ENCODE results near the gene FBXW11. TPM values are rescaled to one million over a fixed set of nuclear protein-coding genes. Genes with fewer than 3 reads are reported as not detected.
"Not testable (repeated sequence)": the region's sequence is repeated elsewhere in the genome, so short reads cannot be mapped to it uniquely, and the experiment has no call there.

The FBXW11 gene
- polyA plus RNA-seq, 1 donor (not counting 4 experiments of a cell fraction or from before 2014, with no cell fraction given): 48.4 TPM

DNA sequence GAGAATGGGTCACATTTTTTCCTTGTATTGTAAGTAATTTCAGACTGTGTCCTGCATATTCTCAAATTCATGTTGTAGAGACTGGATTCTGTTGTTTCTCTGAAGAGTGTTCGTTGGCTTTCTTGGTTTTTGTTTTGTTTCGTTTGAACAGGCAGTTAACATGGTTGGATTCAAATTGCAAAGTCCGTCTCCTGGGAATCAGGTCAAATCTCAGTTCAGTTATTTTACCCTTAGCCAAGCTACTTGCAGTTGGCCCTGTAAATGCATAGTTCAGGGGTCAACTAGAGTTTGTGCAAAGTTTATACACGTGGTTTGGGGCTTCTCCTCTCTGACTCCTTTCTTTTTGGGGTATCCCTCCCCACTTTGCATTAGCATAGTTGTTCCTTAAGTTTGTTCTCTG lies 21.7 kb upstream of the FBXW11 start:
- no peaks in the 10 kb centered on the region for H3K27me3 ChIP-seq (ENCODE audit: control insufficient read depth, extremely low read depth, insufficient read depth, low read length)
- no peak for FAIRE-seq
- peaks cover 1% of the 10 kb centered on the region for H3K9me3 ChIP-seq (ENCODE audit: control insufficient read depth, low read depth, low read length)
- H3K9me1 ChIP-seq (ENCODE audit: control insufficient read depth, extremely low read depth, insufficient read depth, low read length): no peaks in the 10 kb centered on the region
- no peak for DNase-seq (ENCODE audit: low read depth, low spot score)
- H4K20me1 ChIP-seq (ENCODE audit: control insufficient read depth, extremely low read depth, insufficient read depth, low read length): no peaks in the 10 kb centered on the region
- no peaks in the 10 kb centered on the region for H3K4me1 ChIP-seq (ENCODE audit: control insufficient read depth, extremely low read depth, insufficient read depth, low read length)
- no peak overlapping the region for H3K9ac ChIP-seq (ENCODE audit: control insufficient read depth, extremely low read depth, insufficient read depth, low read length)
- H3K36me3 ChIP-seq (ENCODE audit: control insufficient read depth in 2 of 2, extremely low read depth in 1 of 2, insufficient read depth in 2 of 2, low read length in 2 of 2): no peaks in the 10 kb centered on the region
- no peak overlapping the region for H3K4me3 ChIP-seq (ENCODE audit: control insufficient read depth in 2 of 3, extremely low read depth in 1 of 3, insufficient read depth in 2 of 3, low read depth in 1 of 3, low read length in 3 of 3)
- H3K27ac ChIP-seq (ENCODE audit: control insufficient read depth, insufficient read depth, low read length): no peak overlapping the region
- dilution Hi-C loops (cut with MboI; ENCODE audit: extremely low pct_ligation_motif_present, low sequenced_read_pairs): no loop called here
- H3K79me2 ChIP-seq (ENCODE audit: control insufficient read depth, insufficient read depth, low read length): no peaks in the 10 kb centered on the region
- H3K4me2 ChIP-seq (ENCODE audit: control insufficient read depth, extremely low read depth, insufficient read depth, low read depth, low read length): no peak overlapping the region
- H2AFZ ChIP-seq (ENCODE audit: control insufficient read depth, low read length): no peak overlapping the region
- TF ChIP-seq, protein P1, sequence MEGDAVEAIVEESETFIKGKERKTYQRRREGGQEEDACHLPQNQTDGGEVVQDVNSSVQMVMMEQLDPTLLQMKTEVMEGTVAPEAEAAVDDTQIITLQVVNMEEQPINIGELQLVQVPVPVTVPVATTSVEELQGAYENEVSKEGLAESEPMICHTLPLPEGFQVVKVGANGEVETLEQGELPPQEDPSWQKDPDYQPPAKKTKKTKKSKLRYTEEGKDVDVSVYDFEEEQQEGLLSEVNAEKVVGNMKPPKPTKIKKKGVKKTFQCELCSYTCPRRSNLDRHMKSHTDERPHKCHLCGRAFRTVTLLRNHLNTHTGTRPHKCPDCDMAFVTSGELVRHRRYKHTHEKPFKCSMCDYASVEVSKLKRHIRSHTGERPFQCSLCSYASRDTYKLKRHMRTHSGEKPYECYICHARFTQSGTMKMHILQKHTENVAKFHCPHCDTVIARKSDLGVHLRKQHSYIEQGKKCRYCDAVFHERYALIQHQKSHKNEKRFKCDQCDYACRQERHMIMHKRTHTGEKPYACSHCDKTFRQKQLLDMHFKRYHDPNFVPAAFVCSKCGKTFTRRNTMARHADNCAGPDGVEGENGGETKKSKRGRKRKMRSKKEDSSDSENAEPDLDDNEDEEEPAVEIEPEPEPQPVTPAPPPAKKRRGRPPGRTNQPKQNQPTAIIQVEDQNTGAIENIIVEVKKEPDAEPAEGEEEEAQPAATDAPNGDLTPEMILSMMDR (optimal IDR thresholded peaks at IDR 0.05 in 1 of 3, IDR thresholded peaks at IDR 0.05 in 1 of 3, conservative IDR thresholded peaks at IDR 0.05 in 1 of 3; ENCODE audit: extremely low read depth in 1 of 3, insufficient read depth in 2 of 3, low read length in 3 of 3): no peak
- TF ChIP-seq EZH2 (IDR thresholded peaks at IDR 0.05; ENCODE audit: low read length): no peak

DNA sequence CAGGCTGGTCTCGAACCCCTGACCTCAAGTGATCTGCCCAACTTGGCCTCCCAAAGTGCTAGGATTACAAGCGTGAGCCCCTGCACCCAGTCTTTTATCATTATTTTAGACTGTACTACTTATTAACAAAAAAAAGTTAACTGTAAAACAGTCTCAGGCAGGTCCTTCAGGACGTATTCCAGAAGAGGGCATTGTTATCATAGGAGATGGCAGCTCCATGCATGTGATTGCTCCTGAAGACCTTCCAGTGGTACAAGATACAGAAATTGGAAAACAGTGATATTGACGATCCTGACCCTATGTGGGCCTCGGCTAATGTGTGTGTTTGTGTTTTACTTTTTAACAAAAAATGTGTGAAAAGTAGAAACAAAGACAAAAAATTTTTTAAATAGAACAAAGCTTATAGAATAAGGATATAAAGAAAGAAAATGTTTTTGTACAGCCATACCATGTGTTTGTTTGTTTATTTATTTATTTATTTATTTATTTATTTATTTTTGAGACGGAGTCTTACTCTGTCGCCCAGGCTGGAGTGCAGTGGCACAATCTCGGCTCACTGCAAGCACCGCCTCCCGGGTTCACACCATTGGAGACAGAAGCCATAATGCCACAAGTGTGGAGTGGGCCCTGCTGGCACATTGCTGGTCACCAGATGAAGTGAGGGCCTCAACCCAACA lies 13.8 kb upstream of the FBXW11 start:
- DNase-seq (ENCODE audit: low read depth, low spot score); H3K4me2 ChIP-seq (ENCODE audit: control insufficient read depth, extremely low read depth, insufficient read depth, low read depth, low read length); dilution Hi-C loops (cut with MboI; ENCODE audit: extremely low pct_ligation_motif_present, low sequenced_read_pairs); H3K4me3 ChIP-seq (ENCODE audit: control insufficient read depth in 2 of 3, extremely low read depth in 1 of 3, insufficient read depth in 2 of 3, low read depth in 1 of 3, low read length in 3 of 3); H3K27me3 ChIP-seq (ENCODE audit: control insufficient read depth, extremely low read depth, insufficient read depth, low read length); H2AFZ ChIP-seq (ENCODE audit: control insufficient read depth, low read length); H3K9me1 ChIP-seq (ENCODE audit: control insufficient read depth, extremely low read depth, insufficient read depth, low read length); H3K79me2 ChIP-seq (ENCODE audit: control insufficient read depth, insufficient read depth, low read length); H3K36me3 ChIP-seq (ENCODE audit: control insufficient read depth in 2 of 2, extremely low read depth in 1 of 2, insufficient read depth in 2 of 2, low read length in 2 of 2); H3K9me3 ChIP-seq (ENCODE audit: control insufficient read depth, low read depth, low read length); H3K4me1 ChIP-seq (ENCODE audit: control insufficient read depth, extremely low read depth, insufficient read depth, low read length); H3K27ac ChIP-seq (ENCODE audit: control insufficient read depth, insufficient read depth, low read length); H4K20me1 ChIP-seq (ENCODE audit: control insufficient read depth, extremely low read depth, insufficient read depth, low read length); FAIRE-seq; H3K9ac ChIP-seq (ENCODE audit: control insufficient read depth, extremely low read depth, insufficient read depth, low read length): not testable (repeated sequence)

DNA sequence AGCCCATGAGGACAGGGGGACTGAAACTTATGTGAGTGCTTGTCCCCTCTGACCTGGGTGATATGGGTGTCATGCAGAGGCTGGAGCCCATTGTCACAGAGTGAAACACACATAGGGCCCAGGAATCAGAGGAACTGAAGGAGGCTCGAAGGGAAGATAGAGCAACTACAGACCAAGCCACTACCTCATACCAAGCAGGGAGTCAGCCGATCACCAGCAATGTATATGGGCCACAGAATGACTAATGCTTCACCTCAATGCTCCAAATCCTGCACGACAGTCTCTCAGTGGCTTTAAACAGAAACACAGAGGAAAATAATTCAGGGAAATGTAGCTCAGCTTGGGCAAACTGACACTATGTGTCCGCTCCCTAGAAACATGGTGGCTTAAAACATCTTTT lies 8.9 kb upstream of the FBXW11 start:
- dilution Hi-C loops (cut with MboI; ENCODE audit: extremely low pct_ligation_motif_present, low sequenced_read_pairs): no loop called here

More for the DNA sequence above, 8.9 kb upstream of the FBXW11 start:
- no peak for DNase-seq (ENCODE audit: low read depth, low spot score)
- Histone ChIP-seq H3K36me3 (ENCODE audit: control insufficient read depth in 2 of 2, extremely low read depth in 1 of 2, insufficient read depth in 2 of 2, low read length in 2 of 2) (no peaks in the 10 kb centered on the region), H3K9me3 (ENCODE audit: control insufficient read depth, low read depth, low read length) (no peaks in the 10 kb centered on the region), H3K27me3 (ENCODE audit: control insufficient read depth, extremely low read depth, insufficient read depth, low read length) (no peaks in the 10 kb centered on the region), H3K9me1 (ENCODE audit: control insufficient read depth, extremely low read depth, insufficient read depth, low read length) (no peaks in the 10 kb centered on the region), H3K4me3 (ENCODE audit: control insufficient read depth in 2 of 3, extremely low read depth in 1 of 3, insufficient read depth in 2 of 3, low read depth in 1 of 3, low read length in 3 of 3) (no peak overlapping the region), H3K27ac (ENCODE audit: control insufficient read depth, insufficient read depth, low read length) (no peak overlapping the region), H3K4me1 (ENCODE audit: control insufficient read depth, extremely low read depth, insufficient read depth, low read length) (peaks cover under 1% of the 10 kb centered on the region), H3K9ac (ENCODE audit: control insufficient read depth, extremely low read depth, insufficient read depth, low read length) (no peak overlapping the region), H3K79me2 (ENCODE audit: control insufficient read depth, insufficient read depth, low read length) (no peaks in the 10 kb centered on the region), H2AFZ (ENCODE audit: control insufficient read depth, low read length) (no peak overlapping the region), H4K20me1 (ENCODE audit: control insufficient read depth, extremely low read depth, insufficient read depth, low read length) (no peaks in the 10 kb centered on the region), H3K4me2 (ENCODE audit: control insufficient read depth, extremely low read depth, insufficient read depth, low read depth, low read length) (no peak overlapping the region)
- FAIRE-seq: no peak
- TF ChIP-seq EZH2 (IDR thresholded peaks at IDR 0.05; ENCODE audit: low read length): no peak
- TF ChIP-seq, protein P1 (optimal IDR thresholded peaks at IDR 0.05 in 1 of 3, IDR thresholded peaks at IDR 0.05 in 1 of 3, conservative IDR thresholded peaks at IDR 0.05 in 1 of 3; ENCODE audit: extremely low read depth in 1 of 3, insufficient read depth in 2 of 3, low read length in 3 of 3): no peak

Data from keratinocyte (primary cell).